GM12878 (cell line): ENCODE data around the gene RNF32.

Experiments
- BRCA1 ChIP-seq: IDR thresholded peaks from 2 replicates; pipeline ENCODE4 v1.6.1; 2011; ENCODE audit warnings: low read depth, low read length, improper control_type of control experiment
- MTA3 ChIP-seq: IDR thresholded peaks from 2 replicates; pipeline ENCODE4 v1.6.1; 2012; ENCODE audit warnings: low read length, inconsistent platforms, borderline replicate concordance
- MXI1 ChIP-seq: fragments of 150-350 bp; IDR thresholded peaks from 2 replicates; pipeline ENCODE4 v1.6.1; 2011; ENCODE audit warnings: low read depth, mild to moderate bottlenecking, inconsistent platforms, low read length, improper control_type of control experiment
- TAF1 ChIP-seq: IDR thresholded peaks from 2 replicates; pipeline ENCODE4 v1.6.1; 2011; ENCODE audit warnings: mild to moderate bottlenecking, low read depth, low read length, borderline replicate concordance
- ZNF24 ChIP-seq: fragments of 450-650 bp; IDR thresholded peaks from 2 replicates; pipeline ENCODE4 v1.6.1; 2017; ENCODE audit warnings: antibody characterized with exemption, mild to moderate bottlenecking
- TF ChIP-seq, protein P1 (sequence below), 3 experiments: IDR thresholded peaks in 2 of 3; conservative IDR thresholded peaks in 1 of 3; 2 replicates each; pipeline ENCODE4 v1.5.1; 2011; ENCODE audit warnings: low read depth in 3 of 3, low read length in 3 of 3, mild to moderate bottlenecking in 3 of 3, control low read depth in 2 of 3, moderate library complexity in 2 of 3, inconsistent platforms in 1 of 3, mixed read lengths in 1 of 3; ENCODE audit not compliant: control insufficient read depth in 2 of 3, insufficient read depth in 1 of 3; ENCODE audit errors: extremely low read depth in 1 of 3

DNA sequence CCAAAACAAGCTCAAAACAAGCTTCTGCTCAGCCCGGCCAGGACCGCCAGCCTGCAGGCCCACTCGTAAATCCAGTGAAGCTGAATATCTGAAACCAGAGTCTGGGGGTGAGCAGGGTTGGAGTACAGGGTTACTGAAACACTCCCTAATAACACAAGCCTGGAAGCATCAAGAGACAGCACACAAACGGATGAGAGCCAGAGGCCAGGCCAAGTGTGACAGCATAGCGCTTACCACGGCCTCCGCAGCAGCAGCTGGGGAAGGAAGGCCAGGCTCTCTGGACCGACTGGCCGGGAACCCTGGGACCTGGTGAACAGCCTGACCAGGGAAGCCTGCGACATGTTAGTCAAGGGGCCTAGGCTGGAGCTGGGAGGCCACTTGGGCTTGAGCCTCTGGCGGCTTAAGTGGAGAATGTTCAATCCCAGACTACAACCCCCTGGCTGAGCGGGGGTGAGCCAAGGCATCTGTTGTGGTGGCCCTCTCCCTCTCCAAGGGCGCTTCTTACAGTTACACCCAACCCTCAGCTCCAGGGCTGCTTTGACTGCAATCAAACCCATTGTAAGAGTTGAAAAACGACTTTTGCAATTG is 21.7 kb upstream of the RNF32 start:
- TF ChIP-seq ZNF24: no peak
- TF ChIP-seq BRCA1: no peak
- TF ChIP-seq MTA3: no peak
- TF ChIP-seq, protein P1, sequence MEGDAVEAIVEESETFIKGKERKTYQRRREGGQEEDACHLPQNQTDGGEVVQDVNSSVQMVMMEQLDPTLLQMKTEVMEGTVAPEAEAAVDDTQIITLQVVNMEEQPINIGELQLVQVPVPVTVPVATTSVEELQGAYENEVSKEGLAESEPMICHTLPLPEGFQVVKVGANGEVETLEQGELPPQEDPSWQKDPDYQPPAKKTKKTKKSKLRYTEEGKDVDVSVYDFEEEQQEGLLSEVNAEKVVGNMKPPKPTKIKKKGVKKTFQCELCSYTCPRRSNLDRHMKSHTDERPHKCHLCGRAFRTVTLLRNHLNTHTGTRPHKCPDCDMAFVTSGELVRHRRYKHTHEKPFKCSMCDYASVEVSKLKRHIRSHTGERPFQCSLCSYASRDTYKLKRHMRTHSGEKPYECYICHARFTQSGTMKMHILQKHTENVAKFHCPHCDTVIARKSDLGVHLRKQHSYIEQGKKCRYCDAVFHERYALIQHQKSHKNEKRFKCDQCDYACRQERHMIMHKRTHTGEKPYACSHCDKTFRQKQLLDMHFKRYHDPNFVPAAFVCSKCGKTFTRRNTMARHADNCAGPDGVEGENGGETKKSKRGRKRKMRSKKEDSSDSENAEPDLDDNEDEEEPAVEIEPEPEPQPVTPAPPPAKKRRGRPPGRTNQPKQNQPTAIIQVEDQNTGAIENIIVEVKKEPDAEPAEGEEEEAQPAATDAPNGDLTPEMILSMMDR (IDR thresholded peaks at IDR 0.05 in 2 of 3, conservative IDR thresholded peaks at IDR 0.05 in 1 of 3; ENCODE audit: control insufficient read depth in 2 of 3, extremely low read depth in 1 of 3, insufficient read depth in 1 of 3, low read depth in 3 of 3, low read length in 3 of 3): no peak
- TF ChIP-seq MXI1: no peak
- TF ChIP-seq TAF1: no peak
